GM18502 (cell line): Measurements from ENCODE around the gene KLF13.

Source experiments
- ATAC-seq: cut with Tn5 transposase; IDR thresholded peaks from one replicate; pipeline ENCODE4 v1.9.1; 2021; ENCODE audit warnings: mild to moderate bottlenecking; ENCODE audit not compliant: unreplicated experiment, poor library complexity

The KLF13 gene

DNA sequence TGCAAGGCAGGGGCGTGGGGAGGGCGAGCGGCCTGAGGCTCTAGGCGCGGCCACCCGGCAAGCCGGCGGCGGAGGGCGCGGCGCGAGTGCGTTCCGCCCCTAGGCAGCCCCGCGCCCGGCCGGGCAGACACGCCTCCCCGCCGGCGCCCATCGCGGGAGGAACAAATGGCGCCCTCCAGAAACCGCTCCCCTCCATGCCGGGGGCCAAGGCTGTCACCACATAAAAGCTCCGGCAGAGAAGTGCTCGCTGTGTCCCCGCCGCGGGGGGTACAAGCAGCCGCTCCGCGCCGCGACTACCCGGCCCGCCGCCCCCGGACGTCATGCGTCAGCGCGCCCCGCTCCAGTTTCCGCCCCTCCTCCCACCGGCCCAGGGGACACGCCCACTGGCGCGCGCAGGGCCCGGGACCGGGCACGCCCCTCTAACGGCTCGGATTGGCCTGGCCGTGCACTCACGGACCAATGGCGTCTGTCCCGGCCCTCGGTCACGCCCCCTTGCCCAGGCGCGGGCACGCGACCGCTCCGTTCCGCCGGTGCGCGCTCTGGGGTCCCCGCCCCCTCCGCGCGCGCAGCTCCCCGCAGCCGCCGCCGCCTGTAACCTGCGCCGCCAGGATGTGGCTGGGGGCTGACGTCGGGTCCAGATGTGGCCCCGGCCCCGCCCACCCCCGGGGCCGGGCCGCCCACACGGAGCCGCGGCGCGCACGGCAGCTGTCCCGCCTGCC lies at the start of gene KLF13:
Gene KLF13 (plus strand): TSS at position 680 of the 719 bp plus-strand sequence. CDS start 378 bp downstream, outside the sequence.
- peak; percentile 69 for ATAC-seq

DNA sequence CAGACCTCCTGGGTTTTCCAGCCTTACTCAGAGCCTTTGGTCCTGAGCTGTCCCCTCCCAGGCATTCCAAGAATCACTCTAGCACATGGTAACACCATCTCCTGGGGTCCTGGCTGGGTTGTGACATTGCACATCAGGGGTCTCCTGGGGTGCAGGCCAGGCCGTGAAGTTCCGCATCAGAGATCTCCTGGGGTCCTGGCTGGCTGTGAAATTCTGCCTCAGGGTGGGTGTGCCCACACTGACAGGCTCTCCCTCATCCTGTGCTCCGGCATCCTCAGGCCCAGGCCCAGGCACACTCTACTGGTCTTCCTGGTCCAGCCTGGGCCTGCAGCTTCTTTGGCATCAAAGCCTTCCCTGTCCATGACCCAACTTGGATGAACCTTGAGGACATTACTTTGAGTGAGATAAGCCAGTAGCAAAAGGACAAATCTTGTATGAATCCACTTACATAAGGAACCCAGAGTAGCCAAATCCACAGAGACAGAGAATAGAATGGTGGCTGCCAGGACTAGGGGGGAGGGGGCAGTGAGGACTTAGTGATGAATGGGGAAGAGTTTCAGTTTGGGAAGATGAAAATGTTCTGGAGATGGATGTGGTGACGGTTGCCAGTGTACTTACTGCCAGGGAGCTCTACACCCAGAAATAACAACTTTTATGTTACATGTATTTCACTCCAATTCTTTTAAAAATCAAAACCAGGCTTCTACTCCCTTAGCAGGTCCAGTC lies 49.1 kb upstream of the KLF13 start:
- ATAC-seq: no peak

DNA sequence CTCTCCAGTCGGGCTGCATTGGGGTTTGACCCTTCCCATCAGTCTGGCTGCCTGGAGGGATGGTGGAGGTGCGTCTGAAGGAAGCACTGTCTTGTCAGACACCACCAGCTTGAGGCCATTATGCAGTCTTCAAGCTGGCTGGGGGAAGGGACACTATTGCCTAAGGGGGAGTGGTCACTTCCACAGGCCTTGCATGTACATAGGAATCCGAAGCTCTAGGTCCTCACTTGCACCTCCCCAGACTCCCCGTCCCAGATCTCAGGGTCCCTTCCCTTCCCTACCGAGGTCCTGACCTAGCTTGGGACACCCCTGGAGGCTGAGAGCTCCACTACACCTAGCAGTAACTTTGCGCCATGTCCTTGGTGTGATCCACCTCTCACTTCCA lies 48.6 kb upstream of the KLF13 start:
- no peak for ATAC-seq

DNA sequence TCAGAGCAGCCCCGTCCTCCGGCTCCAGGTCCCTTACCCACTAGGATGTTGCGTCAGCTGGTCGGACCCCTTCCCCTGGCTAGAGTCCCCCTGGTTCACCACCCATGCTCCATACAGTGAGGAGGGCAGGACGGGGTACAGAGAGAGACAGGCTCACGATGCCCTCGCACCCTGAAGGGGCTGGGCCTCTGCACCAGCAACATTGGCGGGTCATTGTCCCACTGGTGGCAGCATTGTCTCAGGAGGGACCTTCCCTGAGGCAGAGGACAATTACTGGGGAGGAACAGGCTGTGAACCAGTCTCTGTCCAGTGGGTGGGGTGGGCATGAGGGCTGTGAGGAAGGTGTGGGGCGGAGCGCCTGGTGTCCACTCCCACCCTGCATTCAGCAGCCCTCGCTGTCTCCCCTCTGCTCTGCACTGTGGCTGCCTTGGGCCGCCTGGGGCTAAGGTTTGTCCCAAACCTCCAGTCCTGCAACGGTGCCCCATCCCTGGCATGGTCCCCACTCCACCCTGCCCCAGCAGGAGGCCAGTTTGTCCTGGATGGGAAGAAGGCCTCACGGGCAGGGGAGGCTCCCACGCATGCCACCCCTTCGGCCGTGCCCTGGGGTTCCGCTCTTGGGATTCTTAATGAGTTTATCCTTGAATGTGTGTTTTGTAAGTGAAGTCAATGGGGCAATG lies 48.0 kb upstream of the KLF13 start:
- no peak for ATAC-seq

DNA sequence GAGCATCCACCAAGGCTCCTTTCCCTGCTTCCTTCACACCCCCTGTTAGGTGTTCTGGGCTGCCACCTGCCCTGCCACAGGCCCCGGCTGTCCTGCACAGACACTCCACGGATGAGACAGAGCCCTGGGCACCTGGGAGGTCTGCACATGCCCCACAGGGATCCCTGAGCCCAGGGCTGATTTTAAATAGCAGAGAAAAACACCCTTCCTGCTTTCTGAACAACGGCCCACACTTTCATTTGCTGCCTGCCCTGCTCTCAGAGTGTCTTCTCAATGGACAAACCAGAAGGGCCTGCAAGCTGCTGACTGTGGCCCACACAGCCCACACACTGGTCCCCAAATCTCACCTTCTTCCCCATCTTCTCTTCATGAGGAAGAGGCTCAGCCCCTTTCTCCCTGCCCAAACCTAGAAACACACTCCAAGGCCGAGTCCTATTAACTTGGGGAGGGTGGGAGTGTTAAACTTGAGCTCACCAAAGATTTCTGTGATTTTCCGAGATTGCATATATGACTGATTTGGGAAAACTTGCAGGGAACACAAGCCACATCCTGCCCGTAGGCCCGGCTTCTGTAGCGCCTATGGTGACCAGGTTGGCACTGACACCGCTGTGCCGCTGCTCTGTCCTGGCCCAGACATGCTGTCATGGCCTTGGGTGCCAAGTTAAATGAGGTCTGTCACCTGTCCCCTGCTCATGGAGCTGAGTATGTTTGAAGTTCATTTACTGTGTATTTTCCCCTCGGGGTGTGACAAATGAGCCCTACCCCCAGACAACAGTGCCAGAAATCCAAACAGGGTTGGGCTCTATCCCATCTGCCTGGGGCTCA lies 47.2 kb upstream of the KLF13 start:
- no peak for ATAC-seq

DNA sequence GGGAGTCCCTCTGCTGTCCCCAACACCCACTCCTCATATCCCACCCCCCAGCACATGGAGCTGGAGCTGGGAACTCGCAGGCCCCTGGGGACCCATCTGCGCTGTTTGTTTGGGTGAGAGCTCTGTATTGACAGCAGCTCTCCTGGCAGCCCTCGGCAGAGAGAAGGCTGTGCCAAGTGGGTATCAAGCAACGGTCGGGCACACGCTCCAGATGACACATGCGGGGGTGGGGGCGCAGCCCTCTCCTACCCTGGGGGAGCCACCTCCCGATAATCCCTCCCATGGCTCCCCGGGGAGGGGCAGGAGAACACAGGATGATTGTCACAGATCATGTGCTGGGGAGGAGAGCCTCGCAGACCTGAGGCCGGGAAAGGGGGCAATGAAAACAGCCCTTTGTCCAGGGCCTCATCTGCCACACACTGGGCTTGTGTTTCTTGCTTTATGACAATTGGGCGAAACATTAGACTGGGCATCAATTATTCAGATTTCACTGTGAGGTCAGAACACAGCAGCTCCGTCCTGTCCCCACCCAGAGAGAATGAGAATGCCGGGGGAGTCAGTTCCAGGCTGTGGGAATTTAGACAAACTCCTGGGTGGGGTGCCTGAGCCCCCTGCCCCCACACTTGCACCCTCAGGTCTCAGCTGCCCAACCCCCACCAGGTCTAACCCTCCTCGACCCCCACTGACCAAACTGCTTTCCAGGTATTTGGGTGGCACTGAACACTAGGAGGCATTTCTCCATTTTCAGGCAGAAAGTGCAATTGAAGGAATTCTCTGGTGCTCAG lies 46.4 kb upstream of the KLF13 start:
- ATAC-seq: no peak

DNA sequence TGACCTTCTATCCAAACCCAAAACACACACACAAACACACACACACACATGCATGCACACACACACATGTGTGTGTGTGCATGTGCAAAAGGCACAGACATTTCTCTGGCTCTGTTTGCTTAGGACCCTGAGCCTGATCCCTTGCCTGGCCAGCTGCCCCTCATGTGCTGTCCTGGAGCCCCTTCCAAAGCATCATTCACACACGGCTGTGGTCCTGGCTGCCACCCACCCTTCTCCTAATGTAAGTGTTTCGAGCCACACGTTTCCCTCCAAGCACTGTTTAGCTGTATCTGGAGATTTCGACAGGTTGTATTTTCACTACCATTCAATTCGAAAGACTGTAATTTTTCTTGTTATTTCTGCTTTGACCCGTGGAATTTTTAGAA lies 45.8 kb upstream of the KLF13 start:
- no peak for ATAC-seq

DNA sequence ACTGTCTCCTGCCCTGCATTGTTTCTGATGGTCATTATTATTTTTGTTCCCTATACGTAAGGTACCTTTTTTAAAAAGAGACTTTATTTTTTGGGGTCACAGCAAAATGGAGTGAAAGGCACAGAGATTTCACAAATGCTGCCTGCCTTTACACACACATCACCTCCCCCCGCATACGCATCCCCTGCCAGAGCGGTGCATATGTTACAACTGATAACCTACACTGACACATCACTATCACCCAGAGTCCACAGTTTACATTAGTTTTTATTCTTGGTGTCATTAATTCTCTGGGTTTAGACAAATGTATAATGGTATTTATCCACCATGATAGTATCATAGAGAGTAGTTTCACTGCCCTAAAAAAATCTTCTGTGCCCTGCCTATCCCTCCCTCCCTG lies 43.6 kb upstream of the KLF13 start:
- ATAC-seq: no peak

DNA sequence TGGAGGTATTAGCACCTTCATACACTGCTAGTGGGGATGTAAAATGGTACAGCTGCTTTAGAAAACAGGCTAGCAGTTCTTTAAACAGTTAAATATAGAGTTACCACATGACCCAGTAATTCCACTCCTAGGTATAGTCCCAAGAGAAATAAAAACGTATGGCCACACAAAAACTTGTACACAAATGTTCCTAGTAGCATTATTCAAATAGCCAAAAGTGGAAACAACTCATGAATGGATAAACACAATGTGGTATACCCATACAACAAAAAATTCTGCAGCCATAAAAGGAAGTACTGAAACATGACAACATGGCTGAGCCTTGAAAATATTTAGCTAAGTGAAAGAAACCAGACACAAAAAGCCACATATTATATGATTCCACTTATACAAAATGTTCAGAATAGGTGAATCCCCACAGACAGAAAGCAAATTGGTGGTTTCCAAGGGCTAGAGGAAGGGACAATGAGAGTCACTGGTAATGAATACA lies 40.8 kb upstream of the KLF13 start:
- peak; percentile 64 for ATAC-seq

DNA sequence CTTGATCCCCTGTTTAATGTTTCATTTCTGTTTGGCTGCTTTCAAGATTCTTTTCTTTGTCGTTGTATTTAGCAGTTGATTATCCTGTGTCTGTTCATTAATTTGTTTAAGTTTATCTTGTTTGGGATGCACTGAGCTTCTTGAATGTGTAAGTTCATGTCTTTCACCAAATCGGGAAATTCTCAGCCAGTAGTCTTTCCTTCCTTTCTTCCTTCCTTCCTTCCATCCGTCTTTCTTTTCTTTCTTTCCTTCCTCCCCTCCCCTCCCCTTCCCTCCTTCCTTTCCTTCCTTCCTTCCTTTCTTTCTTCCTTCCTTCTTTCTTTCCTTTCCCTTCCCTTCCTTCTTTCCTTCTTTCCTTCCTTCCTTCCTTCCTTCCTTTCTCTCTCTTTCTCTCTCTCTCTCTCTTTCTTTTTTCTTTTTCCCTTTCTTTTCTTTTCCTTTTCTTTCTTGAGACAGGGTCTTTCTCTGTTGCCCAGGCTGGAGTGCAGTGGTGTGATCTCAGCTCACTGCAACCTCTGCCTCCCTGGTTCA lies 35.5 kb upstream of the KLF13 start:
- no peak for ATAC-seq

DNA sequence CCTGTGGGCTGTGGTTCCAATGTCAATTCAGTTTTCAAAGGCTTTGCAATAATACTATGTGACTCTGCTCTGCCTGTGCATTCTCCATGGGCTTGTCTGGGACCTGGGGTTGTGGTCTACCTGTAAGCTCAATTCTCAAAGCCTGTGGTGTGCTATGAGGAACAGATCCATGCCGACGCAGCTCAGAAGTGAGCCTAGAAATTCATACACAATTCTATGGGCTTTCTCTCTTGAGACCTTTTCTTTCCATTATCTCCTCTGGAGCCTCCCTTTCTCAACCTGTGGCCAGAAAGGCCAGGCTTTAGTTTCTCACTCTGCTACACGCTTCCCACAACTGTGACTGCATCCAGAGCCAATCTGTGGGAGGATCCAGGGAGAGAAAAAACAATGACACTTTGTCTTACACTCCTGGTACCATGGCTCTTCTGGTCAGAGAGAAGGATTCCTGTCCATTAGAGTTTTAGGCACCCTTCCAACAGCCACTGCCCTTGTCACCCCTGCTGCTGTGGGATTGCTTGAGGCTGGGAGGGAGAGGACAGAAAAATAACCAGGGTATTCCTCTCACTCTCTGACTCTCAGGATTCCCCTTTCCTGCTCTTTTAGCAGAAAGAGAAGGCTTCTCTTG lies 34.1 kb upstream of the KLF13 start:
- no peak for ATAC-seq

DNA sequence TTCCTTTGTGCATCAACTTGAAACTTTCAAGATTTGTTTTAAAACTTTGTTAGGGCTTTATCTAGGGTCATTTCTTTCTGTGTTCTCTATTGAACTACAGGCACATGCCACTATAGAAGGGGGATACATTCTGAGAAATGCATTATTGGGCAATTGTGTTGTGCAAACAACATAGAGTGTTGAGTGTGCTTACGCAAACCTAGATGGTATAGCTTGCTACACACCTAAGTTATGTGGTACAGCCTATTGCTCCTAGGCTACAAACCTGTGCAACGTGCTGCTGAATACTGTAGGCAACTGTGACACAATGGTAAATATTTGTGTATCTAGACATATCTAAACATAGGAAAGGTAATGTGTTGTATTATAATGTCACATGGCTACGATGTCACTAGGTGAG lies 33.0 kb upstream of the KLF13 start:
- ATAC-seq: no peak

DNA sequence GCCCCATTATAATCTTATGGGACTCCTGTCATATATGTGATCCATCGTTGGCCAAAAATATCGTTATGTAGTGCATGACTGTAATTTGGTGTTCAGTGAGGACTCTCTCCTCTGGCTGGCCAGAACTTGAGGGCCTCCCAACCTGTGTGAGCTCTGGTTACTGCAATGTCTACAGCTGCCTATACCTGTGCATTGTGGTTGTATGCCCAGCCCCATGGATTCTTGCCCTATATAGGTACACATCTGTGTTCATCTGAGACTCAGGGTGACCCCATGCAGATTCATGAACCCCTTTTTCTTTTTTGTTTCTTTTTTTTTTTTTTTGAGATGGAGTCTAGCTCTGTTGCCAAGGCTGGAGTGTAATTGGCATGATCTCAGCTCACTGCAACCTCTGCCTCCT lies 32.6 kb upstream of the KLF13 start:
- no peak for ATAC-seq

DNA sequence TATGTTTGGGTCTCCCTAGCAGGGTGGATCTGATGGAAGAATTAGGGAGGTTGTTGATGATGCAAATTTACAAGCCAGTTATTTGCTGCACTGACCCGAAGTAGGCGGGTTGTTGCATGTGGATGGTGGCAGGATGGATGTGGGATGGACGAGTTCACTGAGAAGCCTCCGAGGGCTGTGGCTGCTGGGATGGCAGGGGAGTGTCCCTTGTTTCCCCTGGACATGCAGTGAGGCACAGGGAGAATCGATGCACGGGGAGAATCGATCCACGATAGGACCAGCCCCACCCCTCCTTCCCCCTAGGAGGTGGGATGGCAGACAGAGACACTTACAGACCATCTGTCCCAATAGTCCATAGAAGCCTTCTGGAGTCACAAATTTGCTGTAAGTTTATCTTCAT lies 31.0 kb upstream of the KLF13 start:
- no peak for ATAC-seq

DNA sequence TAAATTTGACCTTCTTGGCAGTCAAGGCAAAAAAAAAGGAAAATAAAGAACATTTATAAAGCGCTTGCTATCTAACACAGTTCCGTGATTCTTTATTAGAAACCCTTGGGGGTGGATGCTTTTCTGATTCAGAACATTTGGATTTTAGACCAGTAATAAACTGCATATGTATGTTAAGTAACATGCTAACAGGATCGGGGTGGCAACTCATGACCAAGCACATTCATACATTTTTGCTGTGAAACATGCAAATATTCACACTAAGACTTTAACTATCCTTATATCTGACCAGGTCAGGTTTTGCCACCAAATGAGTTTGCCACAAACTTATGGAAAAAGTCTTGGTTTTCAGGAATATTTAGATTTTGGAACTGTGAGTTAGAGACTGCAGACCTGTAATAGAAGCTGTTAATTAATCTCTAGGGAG lies 30.4 kb upstream of the KLF13 start:
- ATAC-seq: no peak

DNA sequence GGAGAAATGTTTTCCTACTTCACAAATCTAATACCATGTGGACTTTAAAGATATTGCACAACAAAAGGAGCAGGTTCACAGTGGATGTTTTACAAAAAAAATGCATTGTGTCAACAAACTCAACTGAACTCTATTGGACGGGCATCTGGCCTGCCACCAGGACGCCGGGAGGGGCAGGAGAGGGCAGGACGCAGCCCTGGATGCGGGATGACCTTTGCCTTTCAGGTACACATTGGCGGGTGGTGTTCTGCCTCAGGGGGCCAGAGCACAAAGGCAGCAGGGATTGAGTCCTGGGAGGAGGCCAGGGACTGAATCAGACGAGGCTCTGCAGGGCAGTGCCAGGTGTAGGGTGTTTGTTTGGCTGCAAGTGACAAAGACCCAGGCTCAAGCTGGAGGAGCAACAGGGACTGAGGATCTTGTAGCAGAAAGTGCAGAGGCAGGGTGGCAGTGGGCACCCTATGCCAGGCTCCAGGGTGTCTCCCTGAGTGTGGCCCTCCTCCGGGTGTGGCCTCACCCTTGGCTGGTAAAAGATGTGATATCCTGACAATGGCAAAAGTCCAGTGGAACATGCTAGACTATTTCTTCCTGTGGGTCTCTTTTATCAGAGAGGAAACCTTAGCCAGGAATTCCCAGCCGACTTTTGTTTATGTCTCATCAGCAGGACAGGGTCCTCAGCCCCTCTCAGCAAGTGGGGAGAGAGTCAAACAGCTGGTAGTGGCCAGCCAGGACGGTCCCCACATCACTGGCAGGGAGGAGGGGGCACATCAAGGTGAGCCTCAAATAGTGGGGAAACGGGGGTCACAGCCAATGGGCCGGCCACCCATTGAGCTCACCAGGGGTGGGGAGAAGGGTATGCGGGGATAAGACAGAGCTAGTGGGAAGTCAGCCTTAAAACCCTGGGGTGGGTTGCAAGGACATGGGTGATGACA lies 29.7 kb upstream of the KLF13 start:
- no peak for ATAC-seq

DNA sequence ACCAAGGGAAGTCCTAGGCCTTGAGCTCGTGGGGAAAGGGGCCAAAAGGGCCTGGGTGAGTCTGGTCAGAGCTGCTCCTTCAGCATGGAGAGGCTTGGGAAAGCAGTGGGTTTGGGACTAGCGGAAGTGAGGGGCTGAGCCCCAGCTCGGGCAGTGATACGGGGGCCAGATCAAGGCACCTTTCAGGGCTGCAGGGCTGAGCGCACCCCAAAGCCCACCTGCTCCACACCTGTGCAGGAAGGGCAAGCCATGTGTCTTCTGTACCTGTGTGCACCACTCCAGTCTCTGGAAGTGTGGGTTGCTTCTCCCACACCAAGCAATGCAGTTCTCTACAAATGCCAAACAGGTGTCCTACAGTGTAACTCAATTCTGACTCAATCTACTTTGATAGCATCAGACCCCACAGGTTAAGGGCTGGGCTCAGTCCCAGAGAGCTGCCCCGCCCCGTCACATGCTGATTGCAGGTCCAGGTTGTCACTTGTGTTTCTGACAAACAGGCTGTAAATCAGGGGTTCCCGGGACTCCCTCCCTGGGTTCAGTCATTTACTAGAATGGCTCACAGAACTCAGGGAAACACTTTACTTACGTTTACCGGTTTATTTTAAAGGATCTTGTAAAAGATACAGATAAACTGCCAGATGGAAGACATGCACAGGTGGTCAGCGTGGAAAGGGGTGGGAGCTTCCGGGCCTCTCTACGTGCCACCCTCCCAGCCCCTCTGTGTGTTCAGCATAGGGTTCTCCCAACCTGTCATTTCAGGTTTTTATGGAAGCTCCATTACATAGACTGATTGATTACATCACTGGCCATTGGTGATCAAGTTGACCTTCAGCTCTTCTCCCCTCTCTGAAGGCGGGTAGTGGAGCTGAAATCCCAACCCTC lies 28.8 kb upstream of the KLF13 start:
- ATAC-seq: no peak
